Measurements from ENCODE around the gene ITIH1. TPM values are rescaled to one million over a fixed set of nuclear protein-coding genes. Genes with fewer than 3 reads are reported as not detected.

The ITIH1 gene
- total RNA-seq, 1 donor = not detected

- Histone ChIP-seq H3K27ac (ENCODE audit: low read depth, low read length) (no peak overlapping the region), H3K36me3 (ENCODE audit: insufficient read depth, low read length) (no peaks in the 10 kb centered on the region), H3K4me2 (ENCODE audit: insufficient read depth, low read length) (no peak overlapping the region), H3K4me3 (ENCODE audit: insufficient read depth, low read length) (no peak overlapping the region), H2AFZ (ENCODE audit: low read length) (no peak overlapping the region), H3K9me3 (ENCODE audit: low read depth, low read length) (no peaks in the 10 kb centered on the region), H3K4me1 (ENCODE audit: insufficient read depth, low read length) (no peaks in the 10 kb centered on the region), H3K79me2 (ENCODE audit: insufficient read depth, low read length) (no peaks in the 10 kb centered on the region), H4K20me1 (ENCODE audit: insufficient read depth, low read length) (no peaks in the 10 kb centered on the region), H3K27me3 (ENCODE audit: insufficient read depth, low read length) (no peaks in the 10 kb centered on the region)
- TF ChIP-seq CTCF (IDR thresholded peaks at IDR 0.05; ENCODE audit: extremely low read depth, low read depth, low read length) = no peak
- DNase-seq (ENCODE audit: insufficient read length, low spot score, missing footprints) = no peak
Observed at GRCh38 chr3:52816654-52817053, 39.3 kb downstream of the ITIH1 start.

GRCh38 chr3:52817221-52817620 is 39.8 kb downstream of the ITIH1 start:
- Histone ChIP-seq H3K79me2 (ENCODE audit: insufficient read depth, low read length) (no peaks in the 10 kb centered on the region), H3K36me3 (ENCODE audit: insufficient read depth, low read length) (no peaks in the 10 kb centered on the region), H2AFZ (ENCODE audit: low read length) (no peak overlapping the region), H3K27ac (ENCODE audit: low read depth, low read length) (no peak overlapping the region), H3K9me3 (ENCODE audit: low read depth, low read length) (no peaks in the 10 kb centered on the region), H3K4me3 (ENCODE audit: insufficient read depth, low read length) (no peak overlapping the region), H3K4me1 (ENCODE audit: insufficient read depth, low read length) (no peaks in the 10 kb centered on the region), H3K27me3 (ENCODE audit: insufficient read depth, low read length) (no peaks in the 10 kb centered on the region), H4K20me1 (ENCODE audit: insufficient read depth, low read length) (no peaks in the 10 kb centered on the region), H3K4me2 (ENCODE audit: insufficient read depth, low read length) (no peak overlapping the region)
- DNase-seq (ENCODE audit: insufficient read length, low spot score, missing footprints) = no peak
- TF ChIP-seq CTCF (IDR thresholded peaks at IDR 0.05; ENCODE audit: extremely low read depth, low read depth, low read length) = no peak

- DNase-seq (ENCODE audit: insufficient read length, low spot score, missing footprints) = no peak
- Histone ChIP-seq H3K9me3 (ENCODE audit: low read depth, low read length) (no peaks in the 10 kb centered on the region), H3K4me3 (ENCODE audit: insufficient read depth, low read length) (no peak overlapping the region), H3K4me2 (ENCODE audit: insufficient read depth, low read length) (no peak overlapping the region), H3K79me2 (ENCODE audit: insufficient read depth, low read length) (no peaks in the 10 kb centered on the region), H3K36me3 (ENCODE audit: insufficient read depth, low read length) (no peaks in the 10 kb centered on the region), H3K27ac (ENCODE audit: low read depth, low read length) (no peak overlapping the region), H3K27me3 (ENCODE audit: insufficient read depth, low read length) (no peaks in the 10 kb centered on the region), H3K4me1 (ENCODE audit: insufficient read depth, low read length) (no peaks in the 10 kb centered on the region), H4K20me1 (ENCODE audit: insufficient read depth, low read length) (no peaks in the 10 kb centered on the region), H2AFZ (ENCODE audit: low read length) (no peak overlapping the region)
- no peak for TF ChIP-seq CTCF (IDR thresholded peaks at IDR 0.05; ENCODE audit: extremely low read depth, low read depth, low read length)
Observed at GRCh38 chr3:52817860-52818259, 40.5 kb downstream of the ITIH1 start.

GRCh38 chr3:52819936-52820335 is 42.5 kb downstream of the ITIH1 start:
- no peak for TF ChIP-seq CTCF (IDR thresholded peaks at IDR 0.05; ENCODE audit: extremely low read depth, low read depth, low read length)
- Histone ChIP-seq H2AFZ (ENCODE audit: low read length) (no peak overlapping the region), H3K79me2 (ENCODE audit: insufficient read depth, low read length) (no peaks in the 10 kb centered on the region), H3K36me3 (ENCODE audit: insufficient read depth, low read length) (no peaks in the 10 kb centered on the region), H3K4me3 (ENCODE audit: insufficient read depth, low read length) (no peak overlapping the region), H4K20me1 (ENCODE audit: insufficient read depth, low read length) (no peaks in the 10 kb centered on the region), H3K9me3 (ENCODE audit: low read depth, low read length) (no peaks in the 10 kb centered on the region), H3K27ac (ENCODE audit: low read depth, low read length) (no peak overlapping the region), H3K4me2 (ENCODE audit: insufficient read depth, low read length) (no peak overlapping the region), H3K27me3 (ENCODE audit: insufficient read depth, low read length) (no peaks in the 10 kb centered on the region), H3K4me1 (ENCODE audit: insufficient read depth, low read length) (no peaks in the 10 kb centered on the region)
- DNase-seq (ENCODE audit: insufficient read length, low spot score, missing footprints) = no peak
